Astrocyte (in vitro differentiated cells and primary cell): ENCODE measurements around the gene SNCAIP.

Experiments
- CTCF ChIP-seq: IDR thresholded peaks from 2 replicates; pipeline ENCODE4 v1.5.1; 2011; ENCODE audit warnings: low read depth, mild to moderate bottlenecking, inconsistent platforms, low read length, moderate library complexity; ENCODE audit not compliant: insufficient read depth
- EZH2 ChIP-seq: IDR thresholded peaks from 2 replicates; pipeline ENCODE4 v1.6.1; 2012; ENCODE audit warnings: mild to moderate bottlenecking, low read length, inconsistent platforms; ENCODE audit not compliant: insufficient read depth

- TF ChIP-seq CTCF, result no peak
- no peak for TF ChIP-seq EZH2
Observed at GRCh38 chr5:122376250-122376649, 64.2 kb downstream of the SNCAIP start.
